ENCODE measurements around the gene MBTPS1.

Gene MBTPS1

GRCh38 chr16:84144859-84145639 is 28.3 kb upstream of the MBTPS1 start, which contains the start of the genes DNAAF1 and HSDL1:
TSS of gene DNAAF1 (plus strand) at chr16:84145308. CDS start at chr16:84145441, 133 bp downstream.
TSS of gene HSDL1 (minus strand) at chr16:84145177. CDS start at chr16:84131321, 13,856 bp downstream.
- peak; percentile 7 for TF ChIP-seq CTCF (IDR thresholded peaks at IDR 0.05; ENCODE audit: insufficient read depth, low read length, poor library complexity, severe bottlenecking)
- peak within 1 kb of the TSS; percentile 88 for H3K4me3 ChIP-seq (replicated peaks; ENCODE audit: low read depth, low read length)
- DNase-seq (ENCODE audit: extremely low read depth, insufficient read length): peak; percentile 92
- H3K36me3 ChIP-seq (ENCODE audit: control insufficient read depth, insufficient read depth, low read length): no peaks in the 10 kb centered on the region
- no peaks in the 10 kb centered on the region for H3K27me3 ChIP-seq (replicated peaks; ENCODE audit: control insufficient read depth, insufficient read depth, low read length)

DNA sequence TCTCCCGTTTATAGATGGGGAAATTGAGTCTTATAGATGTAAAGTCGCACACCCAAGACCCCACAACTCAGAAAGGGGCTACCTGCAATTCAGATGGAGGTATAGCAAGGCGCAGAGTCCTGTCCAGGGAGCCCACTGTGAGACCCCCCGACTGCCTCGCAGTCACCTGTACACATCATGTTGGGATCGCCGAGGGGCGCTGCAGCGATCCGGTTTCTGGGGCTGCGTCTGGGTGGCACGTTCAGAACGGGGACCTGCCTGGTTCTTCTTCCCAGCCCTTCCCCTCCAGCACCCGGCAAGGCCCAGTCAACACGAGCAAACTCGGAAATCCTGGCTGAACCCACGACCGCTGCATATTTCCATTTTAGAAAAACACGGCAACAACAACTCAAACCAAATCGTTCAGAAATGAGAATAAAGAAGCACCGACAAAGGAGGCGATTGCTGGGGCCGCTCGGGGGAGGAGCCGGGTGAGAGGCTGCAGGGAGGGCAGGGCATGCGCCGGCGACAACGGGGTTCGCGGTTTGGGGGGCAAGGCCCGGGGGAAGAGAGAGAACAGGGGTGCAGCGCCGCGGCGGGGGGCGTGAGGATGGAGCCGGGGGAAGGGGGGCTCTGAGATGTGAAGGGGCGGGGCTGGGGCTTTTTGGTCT is 27.6 kb upstream of the MBTPS1 start:
- no peaks in the 10 kb centered on the region for H3K36me3 ChIP-seq (ENCODE audit: control insufficient read depth, insufficient read depth, low read length)
- TF ChIP-seq CTCF (IDR thresholded peaks at IDR 0.05; ENCODE audit: insufficient read depth, low read length, poor library complexity, severe bottlenecking): peak; percentile 44
- H3K27me3 ChIP-seq (replicated peaks; ENCODE audit: control insufficient read depth, insufficient read depth, low read length): no peaks in the 10 kb centered on the region
- peak; percentile 50 for DNase-seq (ENCODE audit: extremely low read depth, insufficient read length)
- H3K4me3 ChIP-seq (replicated peaks; ENCODE audit: low read depth, low read length): peak overlapping the region; percentile 88

DNA sequence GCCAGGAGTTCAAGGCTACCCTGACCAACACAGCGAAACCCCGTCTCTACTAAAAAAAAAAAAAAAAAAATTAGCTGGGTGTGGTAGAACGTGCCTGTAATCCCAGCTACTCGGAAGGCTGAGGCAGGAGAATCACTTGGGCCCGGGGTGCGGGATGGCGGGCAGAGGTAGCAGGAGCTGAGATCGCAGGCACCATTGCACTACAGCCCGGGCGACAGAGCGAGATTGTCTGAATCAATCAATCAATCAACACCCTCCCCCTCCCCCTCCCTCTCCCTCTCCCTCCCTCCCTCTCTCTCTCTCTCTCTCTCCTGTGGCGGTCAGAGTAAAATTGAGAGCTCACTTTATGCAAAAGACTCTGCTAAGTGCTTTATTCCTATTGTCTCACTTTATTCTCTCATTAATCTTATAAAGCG is 27.1 kb upstream of the MBTPS1 start:
- no peaks in the 10 kb centered on the region for H3K27me3 ChIP-seq (replicated peaks; ENCODE audit: control insufficient read depth, insufficient read depth, low read length)
- DNase-seq (ENCODE audit: extremely low read depth, insufficient read length): no peak
- H3K4me3 ChIP-seq (replicated peaks; ENCODE audit: low read depth, low read length): peak overlapping the region; percentile 88
- no peaks in the 10 kb centered on the region for H3K36me3 ChIP-seq (ENCODE audit: control insufficient read depth, insufficient read depth, low read length)
- TF ChIP-seq CTCF (IDR thresholded peaks at IDR 0.05; ENCODE audit: insufficient read depth, low read length, poor library complexity, severe bottlenecking): no peak

DNA sequence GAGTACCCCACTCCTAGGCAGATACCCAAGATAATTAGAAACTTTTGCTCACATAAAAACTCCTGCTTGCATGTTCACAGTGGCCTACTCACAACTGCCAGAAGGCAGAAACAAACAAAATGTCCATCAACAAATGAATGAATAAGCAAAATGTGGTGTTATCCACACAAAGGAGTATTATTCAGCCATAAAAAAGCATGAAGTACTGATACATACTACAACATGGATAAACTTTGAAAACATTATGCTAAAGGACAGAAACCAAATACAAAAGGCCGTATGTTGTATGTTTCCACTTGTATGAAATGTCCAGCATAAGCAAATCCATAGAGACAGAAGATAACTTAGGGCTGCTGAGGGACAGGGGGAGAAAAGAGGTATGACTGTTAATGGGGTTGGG is 26.3 kb upstream of the MBTPS1 start:
- no peak overlapping the region for H3K4me3 ChIP-seq (replicated peaks; ENCODE audit: low read depth, low read length)
- no peaks in the 10 kb centered on the region for H3K27me3 ChIP-seq (replicated peaks; ENCODE audit: control insufficient read depth, insufficient read depth, low read length)
- DNase-seq (ENCODE audit: extremely low read depth, insufficient read length): no peak
- no peak for TF ChIP-seq CTCF (IDR thresholded peaks at IDR 0.05; ENCODE audit: insufficient read depth, low read length, poor library complexity, severe bottlenecking)
- H3K36me3 ChIP-seq (ENCODE audit: control insufficient read depth, insufficient read depth, low read length): no peaks in the 10 kb centered on the region

GRCh38 chr16:84141143-84141670 is 24.5 kb upstream of the MBTPS1 start:
- no peak for DNase-seq (ENCODE audit: extremely low read depth, insufficient read length)
- no peak overlapping the region for H3K4me3 ChIP-seq (replicated peaks; ENCODE audit: low read depth, low read length)

More at GRCh38 chr16:84141143-84141670, 24.5 kb upstream of the MBTPS1 start:
- no peaks in the 10 kb centered on the region for H3K27me3 ChIP-seq (replicated peaks; ENCODE audit: control insufficient read depth, insufficient read depth, low read length)
- H3K36me3 ChIP-seq (ENCODE audit: control insufficient read depth, insufficient read depth, low read length): no peaks in the 10 kb centered on the region
- peak; percentile 30 for TF ChIP-seq CTCF (IDR thresholded peaks at IDR 0.05; ENCODE audit: insufficient read depth, low read length, poor library complexity, severe bottlenecking)
